Activated effector memory CD4-positive, alpha-beta T cell treated with anti-CD3 and anti-CD28 coated beads, Interleukin-2, amount 50 U/mL, for 16 hours (primary cell): ENCODE data around the gene GRK3.

Experiments used
- DNase-seq: peaks from one replicate; pipeline ENCODE4 v3.0.0-alpha.2; 2020

The GRK3 gene

GRCh38 chr22:25629613-25630012 is 65.1 kb downstream of the GRK3 start:
- no peak for DNase-seq

- no peak for DNase-seq
These were observed 66.0 kb downstream of the GRK3 start for GRCh38 chr22:25630447-25630846.

GRCh38 chr22:25636323-25636722 is 71.8 kb downstream of the GRK3 start:
- no peak for DNase-seq

- no peak for DNase-seq
These were observed 72.6 kb downstream of the GRK3 start for GRCh38 chr22:25637032-25637431.

GRCh38 chr22:25637672-25638071 is 73.2 kb downstream of the GRK3 start:
- no peak for DNase-seq

GRCh38 chr22:25638638-25639037 is 74.2 kb downstream of the GRK3 start:
- DNase-seq = no peak

GRCh38 chr22:25641650-25642049 is 77.2 kb downstream of the GRK3 start:
- no peak for DNase-seq

GRCh38 chr22:25643232-25644000 is 78.9 kb downstream of the GRK3 start:
- DNase-seq = no peak

- no peak for DNase-seq
These were observed 79.6 kb downstream of the GRK3 start for GRCh38 chr22:25644122-25644521.

GRCh38 chr22:25645266-25645665 is 80.8 kb downstream of the GRK3 start:
- no peak for DNase-seq

- DNase-seq = no peak
These were observed 81.5 kb downstream of the GRK3 start for GRCh38 chr22:25645964-25646363.

GRCh38 chr22:25650833-25651232 is 86.4 kb downstream of the GRK3 start:
- no peak for DNase-seq

- DNase-seq = no peak
These were observed 87.0 kb downstream of the GRK3 start for GRCh38 chr22:25651332-25652085.

GRCh38 chr22:25654676-25655075 is 90.2 kb downstream of the GRK3 start:
- DNase-seq = no peak

GRCh38 chr22:25655371-25655935 is 91.0 kb downstream of the GRK3 start:
- no peak for DNase-seq

GRCh38 chr22:25656724-25657123 is 92.2 kb downstream of the GRK3 start:
- DNase-seq = no peak

GRCh38 chr22:25658633-25659032 is 94.2 kb downstream of the GRK3 start:
- no peak for DNase-seq

- no peak for DNase-seq
These were observed 94.9 kb downstream of the GRK3 start for GRCh38 chr22:25659413-25659812.

- DNase-seq = no peak
These were observed 95.9 kb downstream of the GRK3 start for GRCh38 chr22:25660336-25660735.

- no peak for DNase-seq
These were observed 96.6 kb downstream of the GRK3 start for GRCh38 chr22:25661073-25661472.

GRCh38 chr22:25663654-25664053 is 99.2 kb downstream of the GRK3 start:
- DNase-seq = no peak

GRCh38 chr22:25666308-25666707 is 101.8 kb downstream of the GRK3 start:
- no peak for DNase-seq

GRCh38 chr22:25668437-25668836 is 104.0 kb downstream of the GRK3 start:
- no peak for DNase-seq
